B cell (primary cell): ENCODE results near the gene ASPRV1. TPM values are rescaled to one million over a fixed set of nuclear protein-coding genes. Genes with fewer than 3 reads are reported as not detected.
A peak's percentile ranks its signal among the peaks of the same experiment; 100 is the strongest.

ENCODE experiments used
- ATAC-seq: fragments of 200-7000 bp; cut with Tn5 transposase; one replicate; pipeline ENCODE4 v1.10.0; 2021; ENCODE audit warnings: low read depth, mild to moderate bottlenecking, moderate number of reproducible peaks, moderate library complexity
- CTCF ChIA-PET: fragments of 350-600 bp; sonication (Branson Sonifier 250); formaldehyde crosslinking; loops from one replicate; lab custom pipeline; 2021; ENCODE audit warnings: antibody characterized with exemption, inconsistent platforms; lab: Charles Lee
- POLR2A ChIA-PET: fragments of 350-600 bp; sonication (Branson Sonifier 250); formaldehyde crosslinking; loops from one replicate; lab custom pipeline; 2021; ENCODE audit warnings: antibody characterized with exemption; lab: Charles Lee
- DNase-seq: peaks from one replicate; pipeline ENCODE4 v3.0.0; 2013
- H2AFZ ChIP-seq: 2 replicates; pipeline ENCODE4 v1.6.1; 2012; ENCODE audit warnings: mild to moderate bottlenecking, low read depth, low read length; ENCODE audit not compliant: insufficient read depth, poor library complexity, severe bottlenecking
- H3K27ac ChIP-seq, 2 donors: 1 replicate in 1 of 2; 2 replicates in 1 of 2; pipeline ENCODE4 v1.5.1; 2012 to 2013; ENCODE audit warnings: low read length in 2 of 2, mild to moderate bottlenecking in 2 of 2, moderate library complexity in 1 of 2
- H3K27me3 ChIP-seq, 4 experiments: fragments of 200-600 bp in 1 of 4; sonication (generic) in 1 of 4; replicated peaks in 1 of 4; 1 replicate in 2 of 4; 2 replicates in 2 of 4; pipeline versions ENCODE4 v1.6.1 to v1.7.0; 2013 to 2016; ENCODE audit warnings: low read length in 3 of 4, mild to moderate bottlenecking in 2 of 4, mixed read lengths in 1 of 4, moderate library complexity in 1 of 4; ENCODE audit not compliant: insufficient read depth in 4 of 4, control insufficient read depth in 3 of 4; ENCODE audit errors: control extremely low read depth in 1 of 4
- H3K36me3 ChIP-seq, 2 experiments: replicated peaks in 1 of 2; 1 replicate in 1 of 2; 2 replicates in 1 of 2; pipeline versions ENCODE4 v1.6.1 to v1.7.1; 2013; ENCODE audit warnings: low read length in 1 of 2; ENCODE audit not compliant: insufficient read depth in 2 of 2, control insufficient read depth in 1 of 2; ENCODE audit errors: control extremely low read depth in 1 of 2, extremely low read depth in 1 of 2
- H3K4me1 ChIP-seq, 2 donors: fragments of 200-600 bp in 1 of 2; sonication (generic) in 1 of 2; 1 replicate in 1 of 2; 2 replicates in 1 of 2; pipeline versions ENCODE4 v1.5.1 to v1.6.1; 2013 to 2017; ENCODE audit warnings: low read length in 2 of 2; ENCODE audit not compliant: control insufficient read depth in 2 of 2, insufficient read depth in 2 of 2
- H3K4me2 ChIP-seq: replicated peaks from 2 replicates; pipeline ENCODE3; 2012; ENCODE audit warnings: mild to moderate bottlenecking, low read depth, low read length; ENCODE audit not compliant: poor library complexity, severe bottlenecking
- H3K4me3 ChIP-seq, 5 experiments: fragments of 200-600 bp in 1 of 5; sonication (generic) in 1 of 5; 1 replicate in 3 of 5; 2 replicates in 2 of 5; pipeline versions ENCODE4 v1.5.1 to v1.7.0; 2011 to 2016; ENCODE audit warnings: low read length in 4 of 5, mild to moderate bottlenecking in 4 of 5, low read depth in 2 of 5, control low read depth in 1 of 5, moderate library complexity in 1 of 5; ENCODE audit not compliant: insufficient read depth in 1 of 5; ENCODE audit errors: control extremely low read depth in 1 of 5, extremely low read depth in 1 of 5
- H3K79me2 ChIP-seq: fragments of 200-600 bp; sonication (generic); one replicate; pipeline ENCODE4 v1.6.0; 2016; ENCODE audit warnings: low read length; ENCODE audit not compliant: control insufficient read depth, insufficient read depth
- H3K9ac ChIP-seq: fragments of 200-600 bp; sonication (generic); 2 replicates; pipeline ENCODE4 v1.6.1; 2017; ENCODE audit warnings: mild to moderate bottlenecking, low read length, moderate library complexity
- H3K9me3 ChIP-seq, 3 donors: one replicate each; pipeline versions ENCODE4 v1.6.1 to v1.7.1; 2013; ENCODE audit warnings: low read length in 2 of 3; ENCODE audit not compliant: control insufficient read depth in 2 of 3, insufficient read depth in 1 of 3; ENCODE audit errors: control extremely low read depth in 1 of 3
- H4K20me1 ChIP-seq: 2 replicates; pipeline ENCODE4 v1.6.0; 2012; ENCODE audit warnings: mild to moderate bottlenecking, low read length; ENCODE audit not compliant: insufficient read depth, control insufficient read depth, poor library complexity, severe bottlenecking
- H3K27ac Mint-ChIP-seq: one replicate; pipeline ENCODE4 v1.8.0; 2021; ENCODE audit warnings: mixed read lengths
- H3K27me3 Mint-ChIP-seq: one replicate; pipeline ENCODE4 v1.8.0; 2021; ENCODE audit warnings: mixed read lengths
- H3K4me1 Mint-ChIP-seq: one replicate; pipeline ENCODE4 v1.8.0; 2021; ENCODE audit warnings: mixed read lengths
- H3K4me3 Mint-ChIP-seq: one replicate; pipeline ENCODE4 v1.8.0; 2021; ENCODE audit warnings: mixed read lengths
- H3K9me3 Mint-ChIP-seq: one replicate; pipeline ENCODE4 v1.8.0; 2022; ENCODE audit warnings: mixed read lengths; ENCODE audit not compliant: insufficient read depth
- CTCF ChIP-seq: fragments of 200-600 bp; IDR thresholded peaks from one replicate; pipeline ENCODE4 v1.8.0; 2022; ENCODE audit warnings: antibody characterized with exemption, mild to moderate bottlenecking
- EZH2 ChIP-seq: IDR thresholded peaks from 2 replicates; pipeline ENCODE4 v1.6.1; 2012; ENCODE audit warnings: borderline replicate concordance, low read depth, mild to moderate bottlenecking, moderate library complexity, low read length; ENCODE audit not compliant: insufficient read depth, poor library complexity, severe bottlenecking
- WGBS: methylation state at CpG from one replicate; pipeline ENCODE4 v1.1.5; 2013; ENCODE audit warnings: missing lambda C conversion rate; ENCODE audit not compliant: insufficient coverage; 5-methylcytosine and 5-hydroxymethylcytosine counted together
- intact Hi-C: fragments of 100-400 bp; cut with micrococcal nuclease; formaldehyde crosslinking; loops from one replicate; pipeline ENCODE4 v1.10.0; 2022
- polyA plus RNA-seq: library from polyadenylated mRNA; depleted of rRNA; stranded (reverse); fragments of >200 nt; gene quantifications from 2 replicates; pipeline ENCODE4 v1.2.3, GENCODE V29; 2012
- total RNA-seq, 2 donors: library from RNA; stranded (reverse); fragments of 120-200 nt in 1 of 2; gene quantifications; 1 replicate in 1 of 2; 2 replicates in 1 of 2; pipeline versions ENCODE4 v1.2.3 to v1.2.4, GENCODE V29; 2013 to 2022

Gene ASPRV1
- total and polyA plus RNA-seq, 2 donors (not counting 1 experiment from before 2014, with no cell fraction given), result 1.1 TPM

- Histone ChIP-seq H3K36me3 (peaks cover 0 to 1% of the 10 kb centered on the region in 2 experiments), H4K20me1 (no peaks in the 10 kb centered on the region), H3K4me1 (peaks cover 0 to 6% of the 10 kb centered on the region in 2 donors), H3K4me3 (no peak overlapping the region), H3K9me3 (no peaks in the 10 kb centered on the region), H3K9ac (peak overlapping the region; percentile 2), H3K4me2 (peak overlapping the region; percentile 11), H2AFZ (peak overlapping the region; percentile 36), H3K79me2 (no peaks in the 10 kb centered on the region), H3K27ac (no peak overlapping the region), H3K27me3 (no peaks in the 10 kb centered on the region)
- TF ChIP-seq CTCF, result no peak
- TF ChIP-seq EZH2, result no peak
- Mint-ChIP-seq H3K27ac (peak overlapping the region; percentile 34), H3K9me3 (no peaks in the 10 kb centered on the region), H3K27me3 (no peaks in the 10 kb centered on the region), H3K4me1 (peaks cover 11% of the 10 kb centered on the region), H3K4me3 (no peak overlapping the region)
- ChIA-PET CTCF (no interaction called here), POLR2A (no interaction called here)
- WGBS, result 76% methylated on average over 11 of the region's 12 CpGs
- DNase-seq (peak; percentile 27), ATAC-seq (no peak)
- intact Hi-C loops, result no loop called here
These were observed 48.5 kb upstream of the ASPRV1 start for GRCh38 chr2:70009762-70010575.

- no peak overlapping the region for H3K27ac Mint-ChIP-seq
- H3K27ac ChIP-seq, result no peak overlapping the region
- no peaks in the 10 kb centered on the region for H4K20me1 ChIP-seq
- no peaks in the 10 kb centered on the region for H3K36me3 ChIP-seq
- intact Hi-C loops, result no loop called here
- no peak for TF ChIP-seq EZH2
- no peak for TF ChIP-seq CTCF
- CTCF ChIA-PET, result no interaction called here
- no peaks in the 10 kb centered on the region for H3K79me2 ChIP-seq
- ATAC-seq, result no peak
- H3K4me1 Mint-ChIP-seq, result peaks cover 11% of the 10 kb centered on the region
- DNase-seq, result no peak
- H3K9me3 ChIP-seq, result no peaks in the 10 kb centered on the region
- H2AFZ ChIP-seq, result no peak overlapping the region
- no peaks in the 10 kb centered on the region for H3K9me3 Mint-ChIP-seq
- no peak overlapping the region for H3K4me3 Mint-ChIP-seq
- whole genome bisulfite sequencing, result 100% methylated on average over 1 of the region's 3 CpGs
- no peak overlapping the region for H3K4me3 ChIP-seq
- no peak overlapping the region for H3K4me2 ChIP-seq
- H3K9ac ChIP-seq, result no peak overlapping the region
- no peaks in the 10 kb centered on the region for H3K27me3 Mint-ChIP-seq
- POLR2A ChIA-PET, result interaction anchor here (0.6 kb wide), 1 partner anchor 132 kb away, joined by 5 read pairs; no protein-coding TSS in a partner anchor
- H3K27me3 ChIP-seq, result no peaks in the 10 kb centered on the region
- H3K4me1 ChIP-seq, result peaks cover 0 to 6% of the 10 kb centered on the region in 2 donors
These were observed 46.9 kb upstream of the ASPRV1 start for GRCh38 chr2:70008290-70008689.
